Stimulated activated effector memory CD8-positive, alpha-beta T cell treated with anti-CD3 and anti-CD28 coated beads, Interleukin-12 subunit alpha, Interleukin-12 subunit beta, amount 100 ng/mL, for 72 hours (primary cell): ENCODE results near the gene CLDN4.

ENCODE experiments used
- ATAC-seq: fragments of 150-1000 bp; cut with Tn5 transposase; 2 replicates; pipeline ENCODE4 v1.10.0; 2021
- DNase-seq, 2 donors: peaks; one replicate each; pipeline ENCODE4 v3.0.0; 2021 to 2022; ENCODE audit warnings: low spot score in 2 of 2
- H3K27ac Mint-ChIP-seq: one replicate; pipeline ENCODE4 v1.8.0; 2022; ENCODE audit warnings: mild to moderate bottlenecking, mixed read lengths
- H3K36me3 Mint-ChIP-seq: one replicate; pipeline ENCODE4 v1.8.0; 2022; ENCODE audit warnings: mild to moderate bottlenecking, mixed read lengths
- H3K4me1 Mint-ChIP-seq: one replicate; pipeline ENCODE4 v1.8.0; 2022; ENCODE audit warnings: mixed read lengths
- H3K4me3 Mint-ChIP-seq: one replicate; pipeline ENCODE4 v1.8.0; 2022; ENCODE audit warnings: mild to moderate bottlenecking, mixed read lengths
- H3K9me3 Mint-ChIP-seq: one replicate; pipeline ENCODE4 v1.8.0; 2022; ENCODE audit warnings: mixed read lengths

The CLDN4 gene

DNA sequence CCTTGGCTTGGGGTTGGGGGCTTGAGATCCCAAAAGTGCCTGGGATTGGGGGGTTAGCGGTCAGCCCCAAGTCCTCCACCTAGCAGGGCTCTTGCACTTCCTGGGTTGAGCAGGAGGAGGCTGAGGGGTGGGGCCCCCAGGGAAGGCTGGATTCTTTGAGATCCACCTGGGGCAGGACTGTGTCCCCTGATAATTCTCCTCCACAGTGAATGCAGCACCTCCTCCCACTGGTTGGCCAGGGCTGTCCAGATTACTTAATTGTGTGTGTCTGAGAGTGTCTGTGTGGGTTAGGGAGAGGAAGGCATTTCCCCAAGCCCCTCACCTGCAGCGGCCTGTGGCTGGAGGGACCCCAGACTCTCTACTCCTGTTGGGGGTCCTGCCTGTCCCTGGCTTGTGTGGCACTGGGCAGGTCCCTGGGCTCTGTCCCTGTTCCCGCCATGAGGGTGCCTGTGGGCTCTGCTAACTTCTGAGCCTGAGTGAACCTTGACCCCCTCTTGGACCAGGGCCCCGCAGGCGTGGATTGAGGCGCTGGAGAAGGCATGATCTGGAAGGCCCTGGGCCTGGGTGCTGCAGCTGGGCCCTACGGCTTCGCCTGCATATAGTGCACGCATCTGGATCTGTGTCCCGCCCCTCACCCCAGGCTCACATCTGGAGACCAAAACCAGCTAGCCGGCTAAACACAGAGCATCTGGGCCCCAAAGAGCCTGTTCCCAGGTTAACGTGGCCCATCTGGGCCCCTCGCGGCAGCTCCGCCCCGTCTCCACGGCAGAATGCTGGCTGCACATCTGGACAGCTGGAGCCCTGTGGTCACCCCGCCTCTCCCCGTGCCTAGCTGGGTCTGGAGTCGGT, 40.6 kb downstream of the CLDN4 start:
- Mint-ChIP-seq H3K27ac (no peak overlapping the region), H3K36me3 (no peaks in the 10 kb centered on the region), H3K4me1 (no peaks in the 10 kb centered on the region), H3K4me3 (no peak overlapping the region), H3K9me3 (no peaks in the 10 kb centered on the region)
- no peak for ATAC-seq
- no peak for DNase-seq

DNA sequence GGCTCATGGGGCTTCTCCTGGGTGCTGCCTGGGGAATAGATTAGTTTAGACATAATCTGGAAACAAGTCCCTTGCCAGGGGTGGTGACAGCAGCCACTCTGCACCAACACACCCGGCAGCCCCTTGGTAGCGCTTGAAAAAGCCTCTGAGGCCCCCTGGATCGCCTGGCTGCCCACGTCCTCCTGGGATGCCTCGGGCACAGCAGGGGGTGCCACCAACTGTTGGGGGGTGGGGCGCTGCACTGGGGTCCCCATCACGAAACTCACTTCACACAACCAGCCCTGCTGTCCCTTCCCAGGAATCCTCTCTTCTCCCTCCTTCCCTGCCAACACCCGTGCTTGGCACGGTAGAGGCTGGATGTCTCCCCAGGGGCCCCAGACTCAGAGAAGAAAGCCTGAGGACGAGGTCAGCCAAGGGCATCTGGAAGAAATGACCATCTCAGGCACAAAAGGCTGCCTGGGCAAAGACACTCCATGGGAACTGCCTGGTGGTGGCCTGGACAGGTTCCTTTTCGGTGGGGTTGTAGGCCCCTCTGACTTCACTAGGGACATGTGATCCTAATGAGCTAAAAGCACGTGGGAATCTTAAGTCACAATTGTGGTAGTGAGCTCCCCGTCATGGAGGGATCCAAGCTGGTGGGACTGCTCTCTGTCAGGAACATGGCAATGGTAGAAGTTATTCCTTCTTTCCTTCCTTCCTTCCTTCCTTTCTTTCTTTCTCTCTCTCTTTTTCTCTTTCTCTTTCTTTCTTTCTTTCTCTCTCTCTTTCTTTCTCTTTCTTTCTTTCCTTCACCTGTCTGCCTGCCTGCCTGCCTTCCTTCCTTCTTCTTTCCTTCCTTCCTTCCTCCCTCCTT, 41.5 kb downstream of the CLDN4 start:
- no peak overlapping the region for H3K27ac Mint-ChIP-seq

DNA sequence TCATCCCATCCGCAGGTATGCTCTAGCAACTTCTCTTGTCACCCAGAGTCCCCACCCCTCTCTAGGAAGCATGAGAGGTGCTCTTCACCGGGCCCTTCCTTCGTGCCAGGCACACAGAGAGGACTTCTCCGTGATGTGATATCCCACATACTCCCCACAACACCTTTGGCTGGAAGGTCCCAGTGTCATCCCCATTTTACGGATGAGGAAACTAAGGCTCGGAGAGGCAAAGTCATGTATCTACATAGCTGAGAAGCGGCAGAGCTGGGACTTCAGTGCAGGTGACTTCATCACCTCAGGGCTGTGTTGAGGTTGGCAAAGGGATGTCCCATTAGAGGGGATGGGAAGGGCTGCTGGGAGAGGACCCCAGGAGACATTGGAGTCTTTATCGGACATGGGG, 45.6 kb downstream of the CLDN4 start:
- no peak overlapping the region for H3K4me3 Mint-ChIP-seq

More for the DNA sequence above, 41.5 kb downstream of the CLDN4 start:
- DNase-seq (no peak), ATAC-seq (no peak)
- Mint-ChIP-seq H3K4me1 (no peaks in the 10 kb centered on the region), H3K9me3 (no peaks in the 10 kb centered on the region), H3K36me3 (no peaks in the 10 kb centered on the region), H3K4me3 (no peak overlapping the region)

DNA sequence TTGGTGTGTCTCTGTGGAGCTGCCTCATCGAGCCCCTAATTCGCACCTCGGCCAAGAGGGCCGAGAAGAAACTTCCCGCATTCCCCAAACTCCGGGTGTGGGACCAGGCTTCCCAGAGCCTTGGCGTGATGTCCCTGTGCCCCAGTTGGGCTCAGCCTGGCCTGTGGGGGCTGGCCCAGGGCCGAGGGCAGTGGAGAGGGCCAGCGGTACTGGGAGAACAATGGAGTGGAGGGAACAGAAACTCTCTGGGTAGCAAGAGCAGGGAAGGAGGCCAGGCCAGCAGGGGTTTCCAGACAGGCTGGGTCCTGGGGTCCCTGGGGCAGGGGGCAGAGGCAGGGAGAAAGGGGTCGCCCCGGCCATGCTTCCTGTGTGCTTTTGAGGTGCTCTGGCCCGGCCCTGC, 46.2 kb downstream of the CLDN4 start:
- H3K27ac Mint-ChIP-seq = no peak overlapping the region
- ATAC-seq (no peak), DNase-seq (no peak)
- no peak overlapping the region for H3K4me3 Mint-ChIP-seq
- H3K9me3 Mint-ChIP-seq = no peaks in the 10 kb centered on the region
- no peaks in the 10 kb centered on the region for H3K4me1 Mint-ChIP-seq
- H3K36me3 Mint-ChIP-seq = no peaks in the 10 kb centered on the region

More for the DNA sequence above, 45.6 kb downstream of the CLDN4 start:
- no peaks in the 10 kb centered on the region for H3K9me3 Mint-ChIP-seq
- H3K36me3 Mint-ChIP-seq = no peaks in the 10 kb centered on the region
- ATAC-seq (no peak), DNase-seq (no peak)
- H3K27ac Mint-ChIP-seq = no peak overlapping the region
- no peaks in the 10 kb centered on the region for H3K4me1 Mint-ChIP-seq

DNA sequence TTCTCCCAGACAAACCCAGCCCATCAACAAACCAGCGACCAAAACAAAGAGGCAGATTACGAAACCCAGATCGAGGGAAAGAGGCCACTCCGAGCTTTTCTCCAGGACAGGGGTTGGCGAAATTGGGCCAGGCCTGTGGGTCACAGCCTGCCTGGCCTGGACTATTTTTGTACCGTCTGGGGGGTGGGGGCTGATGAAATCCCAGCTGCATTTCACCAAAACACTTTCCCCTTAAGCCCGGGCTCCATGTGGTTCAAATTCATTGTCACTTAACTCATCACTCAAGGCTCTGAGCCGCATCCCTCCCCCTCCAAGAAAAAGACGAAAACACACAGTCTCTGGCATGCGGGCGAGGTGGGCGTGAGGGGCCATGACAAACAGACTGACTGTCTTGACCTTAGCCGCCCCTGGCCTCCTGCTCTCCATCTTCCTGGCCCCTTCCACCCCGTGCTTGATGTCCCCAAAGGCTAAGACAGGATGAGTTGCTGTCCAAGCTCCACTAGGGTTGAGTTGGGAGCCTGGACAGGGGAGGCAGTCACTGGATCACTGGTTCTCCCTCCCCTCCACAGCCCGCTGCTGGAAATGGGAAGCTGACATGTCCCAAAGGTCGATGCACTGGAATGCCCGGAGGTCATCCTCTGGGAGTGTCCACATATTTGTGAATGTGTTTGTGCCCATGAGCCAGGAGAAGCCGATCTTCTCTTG, 49.3 kb downstream of the CLDN4 start:
- H3K4me1 Mint-ChIP-seq = no peaks in the 10 kb centered on the region
- H3K36me3 Mint-ChIP-seq = no peaks in the 10 kb centered on the region
- H3K9me3 Mint-ChIP-seq = no peaks in the 10 kb centered on the region
- H3K4me3 Mint-ChIP-seq = no peak overlapping the region
- no peak overlapping the region for H3K27ac Mint-ChIP-seq
- ATAC-seq = no peak
- no peak for DNase-seq

DNA sequence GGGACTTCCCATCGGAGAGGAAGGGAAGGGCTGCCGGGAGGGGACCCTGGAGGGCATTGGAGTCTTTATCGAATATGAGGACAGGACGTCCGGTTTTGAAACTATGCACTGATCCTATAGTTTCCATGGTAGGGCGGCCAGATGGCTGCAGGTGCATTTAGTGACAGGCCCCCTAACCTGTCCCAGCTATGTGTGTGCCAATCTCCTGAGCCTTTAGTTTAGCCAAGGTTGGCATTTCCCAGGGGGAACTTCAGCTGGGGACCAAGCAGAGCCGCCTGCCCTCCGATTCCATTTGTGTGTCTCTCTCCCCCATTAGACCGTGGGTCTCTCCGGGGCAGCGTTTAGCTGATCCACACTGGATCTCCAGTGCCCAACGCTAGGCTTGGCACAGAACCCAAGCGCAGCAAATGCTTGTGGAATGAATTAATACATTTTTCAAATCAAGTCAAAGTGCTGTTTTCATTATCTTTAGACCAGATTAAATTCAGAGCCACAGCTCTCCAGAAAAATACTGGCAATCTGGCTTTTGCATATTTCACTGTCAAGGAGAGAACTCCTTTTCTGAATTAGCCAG, 50.0 kb downstream of the CLDN4 start:
- ATAC-seq (no peak), DNase-seq (no peak)
- Mint-ChIP-seq H3K4me3 (no peak overlapping the region), H3K9me3 (no peaks in the 10 kb centered on the region), H3K27ac (no peak overlapping the region), H3K36me3 (no peaks in the 10 kb centered on the region), H3K4me1 (no peaks in the 10 kb centered on the region)

DNA sequence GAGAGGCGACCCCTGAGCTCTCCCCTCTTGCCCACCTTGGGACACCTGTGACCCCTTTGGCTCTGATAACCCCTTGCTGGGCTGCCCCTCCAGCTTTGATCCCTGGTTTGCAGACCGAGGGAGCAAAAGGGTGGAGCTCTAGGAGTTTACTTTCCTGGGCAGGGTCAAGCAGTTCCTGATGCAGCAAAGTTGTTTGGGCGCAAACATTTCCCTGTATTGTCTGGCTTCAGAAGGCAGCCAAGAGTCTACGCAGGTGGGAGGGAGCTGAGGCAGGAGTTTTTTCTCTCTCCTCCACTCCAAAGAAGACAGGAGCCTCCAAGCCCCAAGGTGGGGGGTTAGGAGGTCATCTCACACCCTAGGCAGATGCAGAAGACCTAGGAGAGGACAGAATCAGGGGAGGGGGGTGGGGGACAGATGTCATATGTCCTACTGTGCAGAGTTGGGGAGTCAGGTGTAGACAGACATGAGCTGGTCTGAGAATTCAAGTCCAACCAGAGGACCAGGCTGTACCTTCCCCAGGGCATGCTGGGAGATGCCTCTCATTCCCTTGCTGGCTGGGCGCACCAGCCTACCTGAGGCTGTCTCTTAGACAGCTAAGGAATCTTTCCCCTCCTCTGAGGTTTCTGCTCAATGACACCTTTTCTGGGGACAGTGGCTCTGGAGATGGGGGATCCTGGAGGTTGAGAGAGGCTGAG, 50.7 kb downstream of the CLDN4 start:
- Mint-ChIP-seq H3K9me3 (no peaks in the 10 kb centered on the region), H3K4me1 (no peaks in the 10 kb centered on the region), H3K36me3 (no peaks in the 10 kb centered on the region), H3K27ac (no peak overlapping the region), H3K4me3 (no peak overlapping the region)
- ATAC-seq = no peak
- no peak for DNase-seq

DNA sequence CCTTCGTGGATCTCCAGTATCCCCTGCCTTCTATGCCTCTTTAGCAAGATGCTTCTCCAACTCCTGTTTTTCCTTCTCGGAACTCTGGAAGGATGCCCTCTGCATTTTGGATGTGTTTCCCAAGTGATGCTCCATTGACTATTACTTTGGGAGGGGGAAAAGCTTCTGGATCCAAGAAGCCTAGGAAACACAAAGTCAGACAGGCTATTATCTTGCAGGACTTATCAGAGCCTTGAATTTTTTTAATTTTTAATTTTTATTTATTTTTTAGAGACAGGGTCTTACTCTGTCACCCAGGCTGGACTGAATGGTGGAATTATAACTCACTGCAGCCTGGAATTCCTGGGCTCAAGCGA, 51.2 kb downstream of the CLDN4 start:
- ATAC-seq (no peak), DNase-seq (no peak)
- no peaks in the 10 kb centered on the region for H3K36me3 Mint-ChIP-seq
- H3K27ac Mint-ChIP-seq = no peak overlapping the region
- no peak overlapping the region for H3K4me3 Mint-ChIP-seq
- H3K9me3 Mint-ChIP-seq = no peaks in the 10 kb centered on the region
- H3K4me1 Mint-ChIP-seq = no peaks in the 10 kb centered on the region
